Skin of body (tissue), 2 donors: ENCODE measurements around the gene JMJD8. TPM values are rescaled to one million over a fixed set of nuclear protein-coding genes. Genes with fewer than 3 reads are reported as not detected.

Source experiments
- DNase-seq: peaks from one replicate; lab custom pipeline; 2025; lab: John Stamatoyannopoulos, UW
- total RNA-seq: library from RNA; depleted of rRNA; stranded (reverse); fragments of >200 nt; gene quantifications from one replicate; pipeline ENCODE4 v1.2.3, GENCODE V29; 2014

JMJD8 gene
- total RNA-seq, 1 donor from 2014 or later: 18.1 TPM

DNA sequence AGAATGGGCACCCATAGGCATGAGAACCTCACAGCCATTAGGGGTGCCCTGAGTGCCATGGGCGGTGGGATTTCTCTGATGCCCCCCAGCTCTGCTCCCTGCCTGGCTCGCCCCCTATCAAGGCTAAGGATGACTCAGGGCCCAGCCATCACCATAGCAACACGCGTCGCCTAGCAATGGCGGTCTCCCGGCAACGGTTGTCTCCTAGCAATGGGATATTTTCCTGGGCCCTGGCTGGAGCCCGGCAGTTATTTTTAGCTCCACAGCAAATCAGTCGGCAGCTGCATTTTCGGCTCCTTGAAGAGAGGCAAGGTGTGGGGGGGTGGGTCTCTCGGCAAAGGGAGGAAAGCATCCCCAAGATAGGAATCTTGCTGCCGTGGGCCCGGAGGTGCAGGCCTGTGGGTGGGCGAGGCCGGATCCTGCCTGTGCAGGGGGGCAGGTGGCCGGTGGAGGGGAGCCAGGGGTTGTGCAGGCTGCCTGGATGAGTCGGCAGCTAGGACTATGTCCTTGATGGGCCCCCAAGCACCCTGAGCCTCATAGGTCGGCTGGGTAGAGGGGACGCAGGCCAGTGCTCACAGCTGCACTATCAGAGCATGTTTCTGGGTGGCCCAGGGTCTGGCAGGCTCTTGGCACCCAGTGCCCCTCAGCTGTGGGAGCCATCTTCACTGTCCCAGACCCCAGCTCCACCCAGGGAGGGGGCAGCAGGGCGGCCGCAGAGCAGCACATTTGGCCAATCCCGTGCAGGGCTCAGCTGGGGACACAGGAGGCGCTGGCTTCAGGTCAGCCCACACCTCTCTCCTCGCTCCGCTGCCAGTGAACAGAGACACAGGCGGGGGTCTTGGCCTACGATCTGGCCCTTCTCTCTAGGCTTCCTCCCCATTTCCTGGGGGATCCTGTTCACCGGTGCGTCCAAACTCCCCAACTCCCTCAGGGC is 25.7 kb upstream of the JMJD8 start:
- DNase-seq: peak; percentile 15

DNA sequence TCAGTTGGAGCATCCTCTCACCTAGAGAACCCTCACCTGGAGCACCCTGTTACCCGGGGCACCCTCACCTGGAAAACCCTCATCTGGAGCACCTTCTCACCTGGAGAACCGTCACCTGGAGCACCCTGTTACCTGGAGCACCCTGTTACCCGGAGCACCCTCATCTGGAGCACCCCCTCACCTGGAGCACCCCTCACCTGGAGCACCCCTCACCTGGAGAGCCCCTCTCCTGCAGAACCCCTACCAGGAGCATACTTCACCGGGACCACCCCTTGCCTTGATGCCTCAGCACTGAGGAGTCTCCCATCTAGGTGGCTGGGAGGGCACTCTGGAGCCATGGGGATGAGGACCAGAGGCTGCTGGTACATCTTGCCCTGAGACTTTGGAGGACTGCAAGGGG is 24.8 kb upstream of the JMJD8 start:
- no peak for DNase-seq

DNA sequence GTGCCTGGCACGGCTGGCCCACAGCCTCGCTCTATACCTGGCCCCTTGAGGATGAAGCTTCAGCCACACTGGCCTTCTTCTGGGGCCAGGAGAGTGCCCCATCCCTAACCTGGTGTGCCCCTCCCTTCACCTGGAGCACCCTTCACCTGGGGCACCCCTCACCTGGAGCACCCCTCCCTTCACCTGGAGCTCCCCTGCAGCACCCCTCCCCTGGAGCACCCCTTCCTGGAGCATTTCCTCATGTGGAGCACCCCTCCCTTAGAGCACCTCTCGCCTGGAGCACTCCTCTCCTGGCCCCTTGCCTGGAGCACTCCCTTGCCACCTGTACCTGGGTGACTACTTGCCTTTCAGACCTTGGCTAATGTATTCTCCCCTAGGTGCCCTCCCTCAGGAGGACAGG is 23.9 kb upstream of the JMJD8 start:
- DNase-seq: no peak

DNA sequence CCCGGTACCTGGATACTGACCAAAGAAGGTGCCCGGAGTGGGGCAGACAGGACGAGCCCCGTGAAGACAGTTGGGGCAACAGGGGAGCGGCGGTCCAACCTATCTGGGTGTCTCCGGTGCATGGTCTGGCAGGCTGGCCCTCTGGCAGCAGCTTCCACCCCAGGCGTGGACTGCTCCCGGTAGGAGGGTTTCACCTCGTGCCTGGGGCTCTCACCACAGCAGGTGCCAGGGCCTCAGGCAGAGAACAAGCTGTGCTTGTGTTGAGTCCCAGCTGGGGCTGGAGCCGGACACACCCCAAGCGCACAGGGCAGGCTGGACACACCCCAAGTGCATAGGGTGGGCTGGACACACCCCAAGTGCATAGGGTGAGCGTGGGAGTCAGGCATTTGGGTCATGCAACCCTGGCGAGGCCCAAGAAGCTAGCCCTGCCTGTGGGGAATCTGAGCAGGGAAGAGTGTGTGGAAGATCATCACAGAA is 23.0 kb upstream of the JMJD8 start:
- no peak for DNase-seq

DNA sequence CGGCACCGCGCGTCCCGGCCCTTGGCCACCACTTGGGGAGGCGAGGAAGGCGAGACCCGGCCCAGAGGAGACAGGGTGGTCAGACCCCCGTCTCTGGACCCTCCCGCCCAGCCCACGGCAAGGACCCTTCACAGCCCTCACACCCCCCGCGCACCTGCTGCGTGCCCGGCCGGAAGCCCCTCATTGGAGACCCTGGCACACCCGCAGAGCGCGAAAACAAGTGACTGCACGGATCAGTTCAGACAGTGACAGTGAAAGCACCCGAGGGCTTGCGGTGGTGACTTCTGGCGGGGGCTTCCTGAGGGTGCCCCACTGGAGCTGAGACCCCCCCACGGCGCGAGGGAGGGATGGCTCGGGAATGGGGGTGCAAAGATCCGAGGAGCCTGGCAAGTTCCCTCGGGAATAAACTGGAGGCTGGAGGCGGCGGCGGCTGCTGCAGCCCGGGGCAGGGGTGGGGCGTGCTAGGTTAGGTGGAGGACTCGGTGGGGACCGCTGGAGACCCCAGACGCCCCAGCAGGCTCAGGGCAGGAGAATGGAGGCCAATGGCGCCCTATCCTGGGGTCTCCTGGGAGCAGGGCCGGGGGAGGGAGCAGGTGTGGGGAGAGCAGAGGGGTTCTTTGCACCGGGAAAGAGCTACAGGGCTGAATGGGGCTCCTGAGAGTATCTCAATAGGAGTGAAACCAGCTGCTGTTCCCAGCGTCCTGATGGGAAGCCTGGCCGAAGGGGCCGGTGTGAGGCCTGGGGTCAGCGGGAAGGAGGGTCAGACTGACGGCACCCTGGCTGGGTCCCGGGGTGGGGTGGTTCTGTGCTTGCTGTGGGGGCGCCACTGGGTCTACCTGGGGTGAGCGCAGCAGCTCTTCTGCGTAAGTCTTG is 22.3 kb upstream of the JMJD8 start:
- DNase-seq: no peak

DNA sequence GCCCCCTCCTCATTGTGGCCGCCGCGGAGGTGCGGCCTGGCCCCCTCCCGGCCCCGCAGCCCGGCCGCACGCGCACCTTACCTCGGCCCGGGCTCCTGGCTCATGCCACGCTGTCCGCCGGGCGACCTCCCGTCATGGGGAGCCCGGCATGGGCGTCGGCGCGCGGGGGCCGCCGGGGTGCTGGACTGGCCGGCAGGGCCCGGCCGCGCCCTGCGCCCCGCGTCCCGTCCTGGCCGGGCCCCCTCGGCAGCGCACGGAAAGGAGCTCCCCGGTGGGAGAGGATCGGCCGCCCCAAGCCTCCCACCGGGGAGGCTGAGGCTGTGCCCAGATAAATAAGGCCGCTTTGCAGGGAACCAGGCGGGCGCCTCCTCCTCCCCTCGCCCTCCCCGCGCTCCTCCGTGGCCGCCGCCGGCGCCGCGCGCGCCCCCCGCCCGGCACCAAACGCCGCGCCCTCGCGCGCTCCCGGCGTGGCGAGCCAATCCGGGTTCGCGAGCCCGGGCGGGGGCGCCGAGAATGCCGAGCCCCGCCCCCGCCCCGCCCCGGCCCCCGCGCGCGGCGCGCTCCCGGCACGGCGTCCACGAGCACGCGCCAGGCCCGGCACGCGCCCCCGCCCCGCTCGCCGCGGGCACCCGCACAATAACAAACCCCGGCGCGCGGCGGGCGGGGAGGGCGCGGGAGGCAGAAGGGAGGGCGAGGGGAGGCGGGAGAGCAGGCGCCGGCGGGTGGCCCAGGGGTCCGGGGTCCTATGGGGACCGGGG is 21.5 kb upstream of the JMJD8 start, which contains the start of gene FBXL16:
TSS of gene FBXL16 (minus strand) at position 371 of the 758 bp plus-strand sequence. CDS start 8,396 bp downstream, outside the sequence.
- DNase-seq: no peak

DNA sequence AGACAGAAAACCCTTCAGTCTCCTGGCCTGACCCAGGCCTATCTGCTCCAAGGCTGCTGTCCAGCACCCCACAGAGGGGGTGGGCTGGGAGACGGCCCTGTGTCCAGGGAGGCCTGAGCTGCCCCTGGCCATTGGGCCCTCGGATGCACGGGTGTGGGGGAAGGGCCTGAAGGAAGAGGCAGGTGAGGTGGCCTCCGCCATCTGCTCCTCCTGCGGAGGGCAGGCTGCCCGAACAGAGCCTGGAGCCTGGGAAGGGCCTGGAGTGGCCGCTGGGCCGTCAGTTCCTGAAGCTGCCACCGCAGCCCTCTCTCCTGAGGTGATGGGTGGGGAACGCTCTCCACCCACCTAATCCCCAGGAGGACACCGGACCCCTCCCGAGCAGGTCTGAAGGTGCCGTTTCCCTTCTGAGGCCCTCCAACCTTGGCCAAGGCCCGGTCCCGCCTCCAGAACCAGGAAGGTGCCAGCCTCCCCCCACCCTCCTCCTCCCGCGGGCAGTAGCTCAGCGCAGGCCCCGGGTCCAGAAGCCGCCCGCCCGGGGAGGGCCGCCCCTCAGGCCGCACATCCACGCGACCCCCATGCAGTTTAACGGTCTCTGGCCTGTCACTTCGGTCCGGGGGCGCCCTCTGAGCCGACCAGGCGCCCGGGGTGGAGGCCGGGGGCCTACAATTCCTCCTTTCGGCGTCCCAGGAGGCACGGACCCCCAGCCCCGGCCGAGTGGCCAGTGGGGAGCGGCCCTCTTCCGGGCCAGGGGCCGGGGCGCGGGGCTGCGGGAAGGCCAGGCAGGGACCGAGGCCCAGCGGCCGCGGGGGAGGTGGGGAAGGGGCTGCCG is 20.6 kb upstream of the JMJD8 start:
- no peak for DNase-seq

DNA sequence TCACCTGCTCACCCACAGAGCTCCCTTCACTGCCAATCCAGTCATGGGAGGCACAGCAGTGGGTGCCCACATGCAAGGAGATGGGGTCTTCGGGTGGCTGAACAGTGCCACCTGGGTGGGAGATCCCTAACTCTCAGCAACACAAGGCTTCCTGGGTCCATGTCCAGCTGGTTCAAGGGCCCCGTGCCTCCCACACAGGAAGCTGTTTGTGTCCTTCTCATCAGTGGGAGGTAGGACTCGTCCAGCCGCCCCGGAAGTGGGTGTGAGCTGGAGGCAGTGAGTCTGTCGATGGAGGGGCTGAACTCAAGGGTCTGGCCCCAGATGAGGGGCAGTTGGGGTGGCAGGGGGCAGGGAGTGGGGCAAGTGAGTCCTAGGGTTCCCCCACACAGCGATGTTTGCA is 19.9 kb upstream of the JMJD8 start:
- DNase-seq: no peak

DNA sequence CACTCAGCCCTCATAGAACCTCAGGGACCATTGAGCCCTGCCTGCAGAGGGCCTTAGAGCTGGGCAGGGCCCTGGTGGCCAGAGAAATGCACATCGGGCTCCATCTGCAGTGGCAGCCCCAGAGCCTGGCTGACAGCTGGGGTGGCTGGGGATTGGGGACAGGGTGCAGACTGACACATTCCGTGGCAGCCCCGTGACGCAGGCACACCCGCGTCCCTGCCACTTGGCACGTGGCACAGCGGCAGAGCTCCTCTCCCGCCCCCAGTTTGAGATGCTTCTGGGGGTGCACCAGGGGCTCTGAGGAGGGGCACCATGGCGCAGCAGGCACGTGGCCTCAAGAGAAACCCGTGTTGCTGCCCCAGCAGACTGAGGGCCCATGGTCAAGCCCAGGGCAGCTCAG is 19.3 kb upstream of the JMJD8 start:
- no peak for DNase-seq

DNA sequence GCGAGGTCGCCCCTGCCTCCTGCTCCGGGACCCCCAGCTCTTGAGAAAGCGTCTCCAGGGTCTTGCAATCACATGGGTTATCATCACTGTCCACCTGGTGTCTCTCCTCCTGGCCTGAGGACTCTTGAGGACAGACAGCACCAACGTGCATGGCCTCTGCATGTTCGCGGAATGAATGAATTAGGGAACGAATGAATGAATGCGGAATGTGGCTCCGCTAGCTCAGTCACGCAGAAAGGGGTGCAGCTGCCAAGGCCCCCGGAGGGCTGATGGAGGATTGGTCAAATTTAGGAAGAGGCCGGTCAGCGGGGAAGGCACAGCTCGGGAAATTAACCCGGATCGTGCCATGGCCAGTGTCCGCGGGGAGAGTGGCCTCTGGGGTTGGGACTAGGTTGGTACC is 18.2 kb upstream of the JMJD8 start:
- DNase-seq: no peak

DNA sequence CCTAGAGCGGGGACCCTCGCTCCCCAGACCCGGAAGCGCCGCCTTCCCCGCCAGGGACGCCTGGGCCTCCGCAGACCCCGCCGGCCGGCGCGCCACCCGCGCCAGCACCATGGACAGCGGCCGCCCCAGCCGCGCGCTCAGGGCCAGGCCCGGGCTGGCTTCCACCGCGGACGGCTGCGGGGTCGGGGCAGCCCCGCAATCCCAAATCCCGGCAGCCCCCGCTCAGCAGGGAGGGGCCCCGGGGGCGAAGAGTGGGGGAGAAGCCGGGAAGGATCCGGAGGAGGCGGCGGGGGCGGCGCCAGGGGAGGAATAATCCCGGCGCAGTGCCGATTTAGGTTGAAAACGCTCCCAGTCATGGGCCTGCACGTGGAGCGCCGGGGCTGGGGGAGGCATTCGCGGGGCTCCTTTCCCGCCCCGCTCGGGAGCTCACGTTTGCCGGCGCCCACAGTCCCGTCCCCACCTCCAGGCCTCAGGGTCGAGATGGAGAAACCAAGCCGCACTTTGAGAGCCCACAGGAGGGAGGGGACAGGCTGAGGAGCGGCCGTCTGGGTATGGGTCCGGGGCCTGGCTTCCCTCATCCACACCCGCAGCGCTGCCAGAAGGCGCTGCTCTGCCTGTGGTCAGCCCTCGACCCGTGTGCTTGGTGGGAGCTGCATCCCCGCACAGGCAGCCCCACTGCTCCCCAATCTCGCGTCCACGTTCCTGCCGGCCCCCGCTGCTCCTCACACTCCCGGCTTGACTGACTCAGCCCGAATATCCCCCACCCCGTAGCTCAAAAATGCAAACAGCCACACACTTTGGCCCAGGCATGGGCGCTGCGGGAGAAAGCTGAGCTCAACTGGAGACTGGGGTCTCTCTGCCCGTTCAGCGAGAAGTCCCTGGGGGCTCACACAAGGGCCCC is 16.8 kb upstream of the JMJD8 start:
- DNase-seq: no peak

DNA sequence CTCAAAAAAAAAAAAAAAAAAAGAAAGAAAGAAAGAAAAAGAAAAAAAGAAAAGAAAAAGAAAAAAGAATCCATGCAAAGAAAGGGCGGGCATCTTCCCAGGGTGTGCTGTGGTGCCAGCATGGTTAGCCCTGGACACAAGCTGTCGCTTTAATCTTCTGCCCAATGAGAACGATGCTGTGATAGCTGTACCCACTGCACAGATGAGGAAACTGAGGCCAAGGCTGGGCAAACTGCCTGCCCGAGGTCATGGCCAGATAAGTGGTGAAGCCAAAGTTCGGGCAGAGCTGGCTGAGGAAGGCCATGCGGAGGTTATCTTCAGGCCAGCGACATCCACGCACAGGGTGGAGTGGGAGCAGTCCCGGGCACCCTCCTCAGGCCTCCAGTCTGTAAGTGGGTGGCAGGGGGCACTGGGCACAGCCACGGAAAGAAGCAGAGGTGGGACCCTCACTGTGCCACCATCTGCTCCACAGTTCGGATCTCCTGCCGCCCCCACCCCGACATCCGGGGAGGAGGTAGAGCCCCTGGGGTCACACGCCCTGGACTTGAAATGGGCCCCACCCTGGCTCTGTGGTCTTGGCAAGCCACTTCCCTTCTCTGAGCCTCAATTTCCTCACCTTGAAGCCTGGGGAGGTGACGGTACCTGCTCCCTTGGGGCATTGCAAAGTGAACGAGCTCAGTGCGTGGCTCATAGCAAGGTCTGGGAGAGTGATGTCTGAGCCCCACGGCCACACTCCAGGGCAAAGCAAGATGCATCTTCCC is 15.0 kb upstream of the JMJD8 start:
- no peak for DNase-seq

DNA sequence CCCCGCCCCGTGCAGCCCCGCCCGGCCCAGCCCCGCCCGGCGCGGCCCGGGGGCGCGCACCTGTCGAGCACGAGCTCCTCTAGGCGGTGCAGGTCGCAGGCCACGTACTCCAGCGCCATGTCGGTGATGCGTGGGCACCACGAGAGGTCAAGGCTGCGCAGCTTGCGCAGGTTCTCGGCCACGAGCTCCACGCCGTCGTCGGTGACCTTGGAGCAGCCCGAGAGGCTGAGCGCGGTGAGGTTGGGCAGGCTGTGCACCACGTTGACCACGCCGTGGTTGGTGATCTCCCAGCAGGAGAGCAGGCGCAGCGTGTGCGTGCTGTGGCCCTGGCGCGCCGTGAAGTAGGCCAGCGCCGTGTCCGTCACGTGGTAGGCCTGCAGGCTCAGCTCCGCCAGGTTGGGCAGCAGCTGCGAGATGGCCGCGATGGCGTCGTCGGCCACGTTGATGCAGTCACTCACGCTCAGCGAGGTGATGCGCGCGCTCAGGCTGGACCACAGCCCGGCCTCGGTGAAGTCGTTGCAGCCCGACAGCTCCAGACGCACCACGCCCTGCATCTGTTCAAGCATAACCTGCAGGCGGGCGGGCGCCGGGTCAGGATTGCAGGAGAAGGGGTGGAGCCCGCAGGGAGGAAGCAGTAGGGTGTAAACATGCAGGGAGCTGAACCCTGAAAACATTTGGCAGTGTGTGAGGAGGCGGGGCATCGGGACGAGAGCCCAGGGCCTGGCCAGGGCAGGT is 11.4 kb upstream of the JMJD8 start:
- no peak for DNase-seq

DNA sequence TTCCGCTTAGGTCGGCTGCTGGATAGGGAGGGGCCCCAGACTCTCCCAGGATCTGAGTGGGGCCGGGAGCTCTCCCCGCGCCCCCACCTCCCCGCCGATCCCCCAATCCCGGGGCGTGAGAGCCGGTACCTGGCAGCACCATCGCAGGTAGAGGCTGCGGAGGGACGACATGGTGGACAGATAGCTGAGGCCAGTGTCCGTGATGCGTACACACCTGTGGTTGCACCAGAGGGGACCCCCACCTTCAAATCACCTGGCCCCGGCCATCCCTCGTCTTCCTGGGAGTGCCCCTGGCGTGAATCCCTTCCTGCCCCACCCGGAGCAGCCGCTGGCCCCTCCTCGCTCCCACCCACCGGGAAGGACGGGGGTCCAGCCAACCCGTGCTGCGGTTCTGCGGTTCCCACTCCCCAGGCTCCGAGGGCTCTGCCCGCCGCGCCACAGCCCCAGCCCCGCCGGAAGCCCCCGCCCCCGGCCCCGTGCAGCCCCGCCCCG is 10.8 kb upstream of the JMJD8 start:
- DNase-seq: no peak

DNA sequence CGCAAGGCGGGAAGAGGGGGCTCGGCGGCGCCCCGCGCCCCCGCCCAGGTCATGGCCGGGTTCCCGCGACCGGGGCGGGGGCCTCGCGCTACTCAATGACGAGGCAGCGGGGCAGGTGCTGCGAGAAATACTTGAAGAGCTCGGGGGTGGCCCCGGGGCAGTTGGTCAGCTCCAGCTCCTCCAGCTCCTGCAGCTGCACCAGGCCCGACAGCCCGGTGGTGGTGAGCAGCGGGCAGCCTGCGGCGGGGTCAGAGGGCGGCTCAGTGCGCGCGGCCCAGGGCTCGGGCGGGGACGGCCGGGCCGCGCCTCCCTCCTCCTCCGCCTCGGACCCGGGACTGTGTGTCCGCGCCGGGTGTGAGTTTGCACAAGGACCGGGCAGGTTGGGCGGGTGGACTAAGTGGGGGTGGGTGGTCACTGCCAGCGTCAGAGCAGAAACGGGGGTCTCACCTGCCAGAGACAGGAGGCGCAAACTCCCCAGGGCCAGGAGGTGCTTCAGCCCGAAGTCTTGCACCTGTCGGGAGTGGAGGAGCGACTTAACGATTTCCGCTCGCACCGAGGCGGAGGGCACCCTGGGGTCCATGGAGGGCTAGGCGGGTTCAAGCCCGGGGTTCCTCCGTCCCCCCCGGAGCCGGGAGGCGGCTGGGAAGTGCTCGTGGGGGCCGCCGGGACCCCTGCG is 10.2 kb upstream of the JMJD8 start:
- no peak for DNase-seq

DNA sequence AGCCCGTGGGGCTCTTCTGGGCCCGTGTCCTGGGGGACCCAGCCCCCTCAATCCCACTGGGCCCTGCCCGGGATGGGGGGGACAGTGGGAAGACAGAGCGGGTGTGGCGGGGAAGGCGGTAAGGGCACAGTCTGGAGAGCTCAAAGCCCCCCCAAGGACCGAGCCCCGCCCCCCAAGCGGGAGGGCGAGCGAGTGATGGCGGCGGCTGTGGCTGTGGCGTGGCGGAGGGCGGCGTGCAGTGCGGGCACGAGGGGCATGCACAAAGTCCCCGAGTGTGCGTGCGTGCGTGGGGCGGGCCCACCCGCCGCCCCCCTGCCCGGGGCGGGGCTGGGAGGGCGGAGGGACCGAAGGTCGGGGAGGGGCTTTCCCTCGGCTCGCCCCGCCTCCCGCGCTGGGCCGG is 9.6 kb upstream of the JMJD8 start:
- DNase-seq: no peak

DNA sequence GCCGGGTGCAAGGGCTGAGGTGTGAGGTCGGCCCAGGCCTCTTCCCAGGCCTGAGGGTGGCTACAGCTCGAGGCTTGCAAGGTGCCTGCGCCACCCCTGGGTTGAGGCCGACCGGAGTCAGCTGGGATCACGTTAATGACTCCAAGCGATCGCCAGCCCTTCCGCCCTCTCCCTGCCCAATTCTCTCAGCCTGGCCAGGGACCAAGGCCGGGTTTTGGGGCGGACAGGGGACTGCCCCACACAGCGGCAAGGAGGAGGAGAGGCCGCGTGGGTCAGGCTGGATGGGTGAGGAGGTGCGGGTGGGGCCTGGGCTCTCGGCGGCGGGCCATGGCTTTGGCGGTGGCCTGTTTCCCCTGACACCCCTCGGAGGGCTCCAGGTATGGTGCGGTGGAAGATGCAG is 9.2 kb upstream of the JMJD8 start:
- no peak for DNase-seq
